Uterus (tissue), 4 donors: ENCODE data around the gene MTUS2. TPM values are rescaled to one million over a fixed set of nuclear protein-coding genes. Genes with fewer than 3 reads are reported as not detected.

Source experiments
- DNase-seq, 2 donors: peaks; one replicate each; pipeline ENCODE4 v3.0.0-alpha.2; 2019 to 2020
- H3K27ac ChIP-seq, 2 donors: fragments of 200-600 bp; sonication (generic); 1 replicate in 1 of 2; 2 replicates in 1 of 2; pipeline ENCODE4 v1.5.1; 2016 to 2018
- H3K27me3 ChIP-seq, 2 donors: fragments of 200-600 bp; sonication (generic); one replicate each; pipeline ENCODE4 v1.5.1; 2018 to 2019; ENCODE audit warnings: control low read depth in 1 of 2
- H3K36me3 ChIP-seq, 2 donors: fragments of 200-600 bp; sonication (generic); one replicate each; pipeline ENCODE4 v1.5.1; 2019; ENCODE audit warnings: control low read depth in 1 of 2
- H3K4me1 ChIP-seq, 2 donors: fragments of 200-600 bp; sonication (generic); one replicate each; pipeline ENCODE4 v1.5.1; 2018 to 2019; ENCODE audit warnings: control low read depth in 1 of 2
- H3K4me3 ChIP-seq, 2 donors: fragments of 200-600 bp; sonication (generic); 1 replicate in 1 of 2; 2 replicates in 1 of 2; pipeline ENCODE4 v1.5.1; 2018 to 2019; ENCODE audit warnings: mild to moderate bottlenecking in 1 of 2
- H3K9me3 ChIP-seq, 2 donors: fragments of 200-600 bp; sonication (generic); one replicate each; pipeline ENCODE4 v1.5.1; 2019; ENCODE audit warnings: control low read depth in 1 of 2
- POLR2A ChIP-seq, 2 donors: fragments of 450-650 bp; IDR thresholded peaks; one replicate each; pipeline ENCODE4 v1.6.1; 2016; ENCODE audit warnings: antibody characterized with exemption in 2 of 2, mild to moderate bottlenecking in 1 of 2, moderate library complexity in 1 of 2
- intact Hi-C: fragments of 100-400 bp; cut with DNase I; formaldehyde crosslinking; loops from one replicate; pipeline ENCODE4 v1.15.1; 2023; ENCODE audit warnings: low total_unique reads
- total RNA-seq, 4 donors: library from RNA; depleted of rRNA in 3 of 4; stranded (reverse); fragments of >200 nt in 3 of 4; gene quantifications; one replicate each; pipeline versions ENCODE4 v1.1.0 to v1.2.4, GENCODE V29; 2014 to 2023
- TF ChIP-seq, protein P1 (sequence below), 4 experiments: fragments of 200-600 bp in 2 of 4; fragments of 450-650 bp in 2 of 4; sonication (generic) in 2 of 4; IDR thresholded peaks; one replicate each; pipeline ENCODE4 v1.5.1; 2016 to 2019; ENCODE audit warnings: antibody characterized with exemption in 4 of 4, mild to moderate bottlenecking in 2 of 4, moderate library complexity in 1 of 4
- donor health status: DM: yes; HTN: yes; CAD: no.

The MTUS2 gene
- total RNA-seq, 4 donors from 2014 or later, result 0.26 to 4.0 (median 3.6) TPM; not detected in 1

GRCh38 chr13:29105779-29106178 is 285.6 kb downstream of the MTUS2 start:
- H3K4me1 ChIP-seq, result no peaks in the 10 kb centered on the region
- no peaks in the 10 kb centered on the region for H3K9me3 ChIP-seq
- H3K27ac ChIP-seq, result no peak overlapping the region
- no peak for TF ChIP-seq POLR2A (IDR thresholded peaks at IDR 0.05)
- TF ChIP-seq, protein P1, sequence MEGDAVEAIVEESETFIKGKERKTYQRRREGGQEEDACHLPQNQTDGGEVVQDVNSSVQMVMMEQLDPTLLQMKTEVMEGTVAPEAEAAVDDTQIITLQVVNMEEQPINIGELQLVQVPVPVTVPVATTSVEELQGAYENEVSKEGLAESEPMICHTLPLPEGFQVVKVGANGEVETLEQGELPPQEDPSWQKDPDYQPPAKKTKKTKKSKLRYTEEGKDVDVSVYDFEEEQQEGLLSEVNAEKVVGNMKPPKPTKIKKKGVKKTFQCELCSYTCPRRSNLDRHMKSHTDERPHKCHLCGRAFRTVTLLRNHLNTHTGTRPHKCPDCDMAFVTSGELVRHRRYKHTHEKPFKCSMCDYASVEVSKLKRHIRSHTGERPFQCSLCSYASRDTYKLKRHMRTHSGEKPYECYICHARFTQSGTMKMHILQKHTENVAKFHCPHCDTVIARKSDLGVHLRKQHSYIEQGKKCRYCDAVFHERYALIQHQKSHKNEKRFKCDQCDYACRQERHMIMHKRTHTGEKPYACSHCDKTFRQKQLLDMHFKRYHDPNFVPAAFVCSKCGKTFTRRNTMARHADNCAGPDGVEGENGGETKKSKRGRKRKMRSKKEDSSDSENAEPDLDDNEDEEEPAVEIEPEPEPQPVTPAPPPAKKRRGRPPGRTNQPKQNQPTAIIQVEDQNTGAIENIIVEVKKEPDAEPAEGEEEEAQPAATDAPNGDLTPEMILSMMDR (IDR thresholded peaks at IDR 0.05), result no peak
- H3K36me3 ChIP-seq, result no peaks in the 10 kb centered on the region
- no peak overlapping the region for H3K4me3 ChIP-seq
- intact Hi-C loops, result no loop called here
- H3K27me3 ChIP-seq, result no peaks in the 10 kb centered on the region
- no peak for DNase-seq

DNA sequence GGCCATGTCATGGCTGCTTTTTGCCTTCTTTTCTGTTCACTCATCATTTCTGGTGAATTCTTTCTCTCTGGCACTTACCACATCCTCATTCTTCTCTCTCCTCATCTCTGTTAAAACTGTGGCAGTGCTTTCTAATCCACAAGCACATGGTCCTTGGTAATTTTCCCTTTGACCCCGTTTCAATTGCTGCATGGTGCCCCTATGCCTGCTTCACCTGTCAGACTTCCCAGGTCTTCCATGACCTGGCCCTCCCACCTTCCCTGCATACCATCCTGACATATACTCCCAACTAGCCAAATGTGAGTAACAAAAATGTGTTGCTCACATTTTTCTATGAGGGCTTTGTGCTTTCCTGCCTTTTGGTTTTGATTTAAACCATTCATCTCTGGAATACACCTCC is 286.5 kb downstream of the MTUS2 start:
- intact Hi-C loops, result no loop called here
- H3K9me3 ChIP-seq, result no peaks in the 10 kb centered on the region
- H3K4me1 ChIP-seq, result no peaks in the 10 kb centered on the region
- TF ChIP-seq, protein P1 (IDR thresholded peaks at IDR 0.05), result no peak
- TF ChIP-seq POLR2A (IDR thresholded peaks at IDR 0.05), result no peak
- H3K4me3 ChIP-seq, result no peak overlapping the region
- no peaks in the 10 kb centered on the region for H3K27me3 ChIP-seq
- H3K27ac ChIP-seq, result no peak overlapping the region
- no peak for DNase-seq
- no peaks in the 10 kb centered on the region for H3K36me3 ChIP-seq

GRCh38 chr13:29108068-29108786 is 288.1 kb downstream of the MTUS2 start:
- Histone ChIP-seq H3K27ac (no peak overlapping the region), H3K4me3 (no peak overlapping the region), H3K27me3 (no peaks in the 10 kb centered on the region), H3K36me3 (no peaks in the 10 kb centered on the region), H3K9me3 (no peaks in the 10 kb centered on the region), H3K4me1 (no peaks in the 10 kb centered on the region)
- DNase-seq, result no peak
- no peak for TF ChIP-seq POLR2A (IDR thresholded peaks at IDR 0.05)
- TF ChIP-seq, protein P1 (IDR thresholded peaks at IDR 0.05), result no peak
- intact Hi-C loops, result no loop called here

GRCh38 chr13:29109987-29110386 is 289.8 kb downstream of the MTUS2 start:
- no peak overlapping the region for H3K4me3 ChIP-seq
- H3K9me3 ChIP-seq, result no peaks in the 10 kb centered on the region
- H3K27ac ChIP-seq, result no peak overlapping the region
- DNase-seq, result no peak
- no peak for TF ChIP-seq POLR2A (IDR thresholded peaks at IDR 0.05)
- TF ChIP-seq, protein P1 (IDR thresholded peaks at IDR 0.05), result no peak
- intact Hi-C loops, result no loop called here
- H3K27me3 ChIP-seq, result no peaks in the 10 kb centered on the region
- no peaks in the 10 kb centered on the region for H3K4me1 ChIP-seq
- H3K36me3 ChIP-seq, result no peaks in the 10 kb centered on the region

GRCh38 chr13:29111446-29111845 is 291.3 kb downstream of the MTUS2 start:
- no peak overlapping the region for H3K27ac ChIP-seq
- H3K4me1 ChIP-seq, result no peaks in the 10 kb centered on the region
- TF ChIP-seq, protein P1 (IDR thresholded peaks at IDR 0.05), result no peak
- no peak for TF ChIP-seq POLR2A (IDR thresholded peaks at IDR 0.05)
- no peaks in the 10 kb centered on the region for H3K9me3 ChIP-seq
- intact Hi-C loops, result no loop called here
- no peak overlapping the region for H3K4me3 ChIP-seq
- H3K36me3 ChIP-seq, result no peaks in the 10 kb centered on the region
- H3K27me3 ChIP-seq, result no peaks in the 10 kb centered on the region
- DNase-seq, result no peak
